NOMO-1 treated with dmso at 0.1 percent for 144 hours (cell line): ENCODE data around the gene GNG7.
"Not testable (repeated sequence)": the region's sequence is repeated elsewhere in the genome, so short reads cannot be mapped to it uniquely, and the experiment has no call there.

Experiments used
- DNase-seq: peaks from one replicate; lab custom pipeline; 2025; ENCODE audit not compliant: unreplicated experiment; lab: John Stamatoyannopoulos, UW

GNG7 gene

DNA sequence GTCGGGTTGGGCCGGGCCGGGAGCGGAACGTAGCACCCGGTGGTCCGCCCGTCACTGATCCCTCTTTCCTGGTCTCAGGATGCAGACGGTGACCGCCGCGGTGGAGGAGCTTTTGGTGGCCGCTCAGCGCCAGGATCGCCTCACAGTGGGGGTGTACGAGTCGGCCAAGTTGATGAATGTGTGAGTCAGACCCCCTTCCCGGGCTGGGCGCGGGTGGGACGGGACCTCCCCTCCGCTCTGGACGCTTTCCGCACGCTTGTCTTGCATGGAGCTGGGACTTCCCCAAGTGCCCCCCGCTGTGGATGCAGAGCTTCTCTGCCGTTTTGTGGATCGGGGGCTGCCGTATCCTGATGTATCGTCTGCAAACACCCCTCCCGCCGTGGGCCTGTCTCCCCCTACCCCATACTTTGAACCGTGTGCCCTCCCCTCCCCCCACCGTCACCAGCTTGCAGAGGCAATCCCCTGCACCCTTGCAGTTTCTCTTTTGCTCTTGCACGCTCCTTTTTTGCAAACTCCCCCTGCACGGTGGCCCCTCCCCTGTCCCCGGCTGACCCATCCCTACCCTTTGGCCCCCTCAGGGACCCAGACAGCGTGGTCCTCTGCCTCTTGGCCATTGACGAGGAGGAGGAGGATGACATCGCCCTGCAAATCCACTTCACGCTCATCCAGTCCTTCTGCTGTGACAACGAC lies 225.9 kb downstream of the GNG7 start:
- DNase-seq: peak; percentile 18

DNA sequence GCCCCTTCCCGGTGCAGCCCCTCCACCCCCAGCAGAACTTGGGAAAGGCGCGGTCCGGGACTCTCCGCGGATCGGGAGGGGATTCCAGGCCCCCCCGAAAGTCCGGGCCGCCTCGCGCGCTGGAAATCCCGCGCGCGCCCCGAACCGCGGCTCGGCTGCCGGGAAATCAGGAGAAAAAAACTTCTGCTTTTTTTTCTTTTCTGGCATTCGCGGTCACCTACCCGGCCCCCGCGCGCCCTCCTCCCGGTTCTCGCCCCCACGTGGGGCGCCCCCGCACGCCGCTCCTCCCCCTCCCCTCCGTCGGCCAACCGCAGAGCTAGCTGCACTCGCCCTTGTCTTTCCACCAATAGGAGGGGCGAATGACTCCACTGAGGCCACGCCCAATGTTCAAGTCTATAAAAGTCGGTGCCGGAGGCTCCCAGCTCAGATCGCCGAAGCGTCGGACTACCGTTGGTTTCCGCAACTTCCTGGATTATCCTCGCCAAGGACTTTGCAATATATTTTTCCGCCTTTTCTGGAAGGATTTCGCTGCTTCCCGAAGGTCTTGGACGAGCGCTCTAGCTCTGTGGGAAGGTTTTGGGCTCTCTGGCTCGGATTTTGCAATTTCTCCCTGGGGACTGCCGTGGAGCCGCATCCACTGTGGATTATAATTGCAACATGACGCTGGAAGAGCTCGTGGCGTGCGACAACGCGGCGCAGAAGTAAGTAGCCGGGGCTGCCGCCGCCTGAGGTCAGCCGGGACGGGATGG lies 226.6 kb downstream of the GNG7 start, which contains the start of gene GADD45B:
Gene GADD45B (plus strand): TSS at position 426 of the 749 bp plus-strand sequence. CDS start 232 bp downstream, at position 658.
- DNase-seq: peak; percentile 97

DNA sequence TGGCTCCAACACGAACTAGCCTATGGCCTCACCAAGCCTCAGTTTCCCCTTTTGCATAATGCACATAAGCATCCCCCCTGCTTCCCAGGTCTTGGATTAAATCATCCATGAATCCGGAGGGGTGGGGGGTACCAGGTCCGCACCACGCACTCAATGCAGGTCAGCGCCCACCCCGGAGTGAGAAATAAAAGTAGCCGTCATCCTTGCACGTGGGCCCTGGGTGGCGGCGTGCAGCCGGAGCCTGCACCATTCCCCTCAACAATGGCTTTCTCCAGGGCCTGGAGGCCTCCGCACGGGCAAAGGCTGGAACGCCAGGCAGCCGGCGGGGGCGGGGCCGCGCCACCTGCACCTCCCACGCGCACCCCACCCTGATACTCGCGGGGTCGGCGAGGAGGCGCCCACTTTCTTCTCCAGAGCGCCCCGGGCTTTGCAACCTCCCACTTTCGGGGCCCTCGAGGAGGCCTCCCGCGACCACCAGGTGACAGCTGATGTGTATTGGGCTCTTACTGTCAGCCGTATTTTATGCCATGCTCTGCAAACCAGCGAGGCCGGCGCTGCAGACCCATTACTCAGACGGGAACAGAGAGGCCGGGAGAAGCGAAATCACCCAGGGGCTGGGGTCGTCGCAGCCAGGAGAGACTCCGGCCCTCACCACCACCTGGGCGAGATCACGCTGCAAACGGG lies 227.3 kb downstream of the GNG7 start:
- DNase-seq: peak; percentile 49

DNA sequence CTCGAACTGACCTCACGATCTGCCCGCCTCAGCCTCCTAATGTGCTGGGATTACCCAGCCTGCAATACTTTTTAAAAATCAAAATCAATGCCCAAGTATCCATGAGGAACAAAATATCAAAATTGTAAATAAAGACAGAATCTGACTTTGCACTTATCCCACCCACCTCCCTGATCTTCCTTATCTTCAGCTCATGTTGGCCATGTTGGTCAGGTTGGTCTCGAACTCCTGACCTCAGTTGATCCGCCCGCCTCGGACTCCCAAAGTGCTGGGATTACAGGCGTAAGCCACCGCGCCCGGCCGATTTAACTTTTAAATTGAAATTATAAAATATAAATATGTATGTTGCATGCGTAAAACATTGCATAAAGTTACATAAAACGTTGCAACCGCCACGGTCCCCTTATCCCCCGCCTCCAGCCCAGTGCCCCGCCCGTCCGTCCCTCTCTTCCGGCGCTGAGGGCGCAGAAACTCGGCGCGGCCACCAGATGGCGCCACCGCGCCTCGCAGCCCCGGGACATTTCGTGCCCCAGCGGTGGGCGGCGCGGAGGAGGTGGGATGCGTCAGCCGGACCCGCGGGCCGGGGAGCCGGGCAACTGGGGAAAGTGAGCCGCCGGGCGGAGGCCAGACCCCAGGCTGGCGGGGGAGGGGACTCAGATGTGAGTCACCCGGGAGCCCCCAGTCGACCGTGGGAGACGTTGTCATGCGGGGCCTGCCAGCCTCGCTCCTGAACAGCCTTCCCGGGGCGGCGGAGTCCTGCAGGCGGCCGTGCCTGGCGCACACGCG lies 228.1 kb downstream of the GNG7 start:
- peak; percentile 70 for DNase-seq

DNA sequence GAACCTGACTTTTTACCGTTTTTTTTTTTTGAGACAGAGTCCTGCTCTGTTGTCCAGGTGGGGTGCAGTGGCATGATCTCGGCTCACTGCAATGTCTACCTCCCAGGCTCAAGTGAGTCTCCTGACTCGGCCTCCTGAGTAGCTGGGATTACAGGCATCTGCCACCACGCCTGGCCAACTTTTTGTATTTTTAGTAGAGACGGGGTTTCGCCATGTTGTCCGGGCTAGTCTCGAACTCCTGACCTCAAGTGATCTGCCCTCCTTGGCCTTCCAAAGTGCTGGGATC lies 232.6 kb downstream of the GNG7 start:
- not testable (repeated sequence) for DNase-seq

DNA sequence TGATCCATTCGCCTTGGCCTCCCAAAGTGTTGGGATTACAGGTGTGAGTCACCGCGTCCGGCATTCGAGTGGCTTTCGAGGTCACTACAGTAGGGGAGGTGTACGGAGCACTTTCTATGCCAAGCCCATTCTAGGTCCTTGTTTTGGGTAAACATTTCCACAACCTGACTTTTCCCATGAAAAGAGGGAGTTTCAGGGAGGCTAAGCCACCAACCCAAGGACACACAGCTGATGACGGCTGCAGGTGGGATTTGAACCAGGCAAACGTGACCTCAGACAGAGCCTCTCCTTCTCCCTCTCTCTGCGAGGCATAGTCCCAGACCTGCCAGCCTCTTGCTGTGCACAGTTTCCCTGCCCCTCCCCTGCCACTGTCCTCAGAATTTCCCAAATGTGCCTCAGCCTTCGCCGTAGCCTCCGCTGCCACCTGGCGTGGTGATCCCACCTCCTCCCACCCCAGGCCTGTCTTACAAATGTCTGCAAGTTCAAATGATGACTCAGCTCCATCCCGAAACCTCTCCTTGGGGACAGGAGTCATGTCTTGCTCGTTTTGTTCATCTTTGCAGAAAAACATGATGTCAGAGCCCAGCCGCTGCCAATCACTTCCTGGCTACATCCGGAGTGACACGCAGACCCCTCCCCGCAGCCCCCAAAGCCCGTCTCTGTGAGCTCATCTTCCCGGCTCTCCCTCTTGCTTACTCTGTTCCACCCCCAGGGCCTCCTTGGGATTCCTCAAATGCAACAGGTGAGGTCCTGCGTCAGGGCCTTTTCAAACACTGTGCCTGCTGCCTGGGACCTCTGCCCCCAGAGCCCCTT lies 233.2 kb downstream of the GNG7 start:
- no peak for DNase-seq

DNA sequence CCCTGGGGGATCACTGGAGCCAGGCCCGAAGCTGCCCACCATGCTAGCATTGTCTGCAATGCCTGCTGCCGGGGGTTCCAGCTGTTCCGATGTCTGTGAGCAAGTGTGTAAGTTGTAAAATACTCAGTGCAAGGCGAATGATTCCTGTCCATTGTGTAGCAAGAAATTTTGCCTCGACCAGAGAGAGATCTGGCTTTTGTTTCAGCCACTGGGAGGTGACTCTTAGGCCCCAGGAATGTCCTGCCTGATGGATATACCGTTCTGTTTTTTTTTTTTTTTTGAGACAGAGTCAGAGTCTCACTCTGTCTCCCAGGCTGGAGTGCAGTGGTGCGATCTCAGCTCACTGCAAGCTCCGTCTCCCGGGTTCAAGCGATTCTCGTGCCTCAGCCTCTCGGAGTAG lies 233.9 kb downstream of the GNG7 start:
- no peak for DNase-seq

DNA sequence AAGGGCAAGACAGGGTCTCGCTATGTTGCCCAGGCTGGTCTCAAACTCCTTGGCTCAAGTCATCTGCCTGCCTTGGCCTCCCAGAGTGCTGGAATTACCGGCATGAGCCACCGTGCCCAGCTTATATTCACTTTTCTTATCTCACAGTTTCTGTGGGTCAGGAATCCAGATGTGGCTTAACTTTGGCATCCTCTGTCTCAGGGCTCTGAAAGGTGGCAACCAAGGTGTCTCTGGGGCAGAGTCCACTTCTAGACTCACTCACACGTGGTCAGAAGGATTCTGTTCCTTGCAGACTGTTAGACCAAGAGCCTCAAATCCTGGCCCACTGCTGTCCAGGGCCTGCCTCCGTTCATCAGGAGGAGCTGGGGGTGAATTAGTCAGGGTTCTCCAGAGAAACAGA lies 238.1 kb downstream of the GNG7 start:
- DNase-seq: no peak

DNA sequence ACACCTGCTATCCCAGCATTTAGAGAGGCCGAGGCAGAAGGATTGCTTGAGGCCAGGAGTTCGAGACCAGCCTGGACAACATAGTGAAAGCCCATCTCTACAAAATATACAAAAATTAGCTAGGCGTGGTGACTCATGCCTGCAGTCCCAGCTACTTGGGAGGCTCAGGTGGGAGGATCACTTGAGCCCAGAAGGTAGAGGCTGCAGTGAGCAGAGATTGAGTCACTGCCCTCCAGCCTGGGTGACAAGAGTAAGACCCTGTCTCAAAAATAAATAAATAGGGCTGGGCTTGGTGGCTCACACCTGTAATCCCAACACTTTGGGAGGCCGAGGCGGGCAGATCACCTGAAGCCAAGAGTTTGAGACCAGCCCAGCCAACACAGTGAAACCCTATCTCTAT lies 238.8 kb downstream of the GNG7 start:
- not testable (repeated sequence) for DNase-seq

DNA sequence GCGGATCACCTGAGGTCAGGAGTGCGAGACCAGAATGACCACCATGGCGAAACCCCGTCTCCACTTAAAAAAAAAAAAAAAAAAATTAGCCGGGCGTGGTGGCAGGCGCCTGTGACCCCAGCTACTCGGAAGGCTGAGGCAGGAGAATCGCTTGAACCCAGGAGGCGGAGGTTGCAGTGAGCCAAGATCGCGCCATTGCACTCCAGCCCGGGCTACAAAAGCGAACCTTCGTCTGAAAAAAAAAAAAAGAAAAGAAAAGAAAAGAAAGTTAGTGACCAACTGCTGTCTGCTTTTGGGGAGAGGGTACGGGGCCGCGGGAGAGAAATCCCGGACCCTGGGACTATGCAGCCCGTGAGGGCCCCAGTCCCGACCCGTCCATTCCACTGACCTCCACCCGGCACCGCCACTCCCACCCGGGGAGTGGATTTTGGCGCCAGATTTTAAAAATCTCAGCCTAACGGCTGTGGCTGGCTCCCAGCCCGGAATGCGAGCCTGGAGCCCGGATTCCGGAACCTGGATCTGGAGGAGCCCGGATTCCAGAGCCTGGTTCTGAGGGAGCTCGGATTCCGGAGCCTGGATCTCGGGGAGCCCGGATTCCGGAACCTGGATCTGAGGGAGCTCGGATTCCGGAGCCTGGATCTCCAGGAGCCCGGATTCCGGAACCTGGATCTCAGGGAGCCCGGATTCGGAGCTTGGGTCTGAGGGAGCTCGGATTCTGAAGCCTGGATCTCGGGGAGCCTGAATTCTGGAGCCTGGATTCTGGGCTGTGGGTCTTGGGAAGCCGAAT lies 239.7 kb downstream of the GNG7 start:
- DNase-seq: no peak

DNA sequence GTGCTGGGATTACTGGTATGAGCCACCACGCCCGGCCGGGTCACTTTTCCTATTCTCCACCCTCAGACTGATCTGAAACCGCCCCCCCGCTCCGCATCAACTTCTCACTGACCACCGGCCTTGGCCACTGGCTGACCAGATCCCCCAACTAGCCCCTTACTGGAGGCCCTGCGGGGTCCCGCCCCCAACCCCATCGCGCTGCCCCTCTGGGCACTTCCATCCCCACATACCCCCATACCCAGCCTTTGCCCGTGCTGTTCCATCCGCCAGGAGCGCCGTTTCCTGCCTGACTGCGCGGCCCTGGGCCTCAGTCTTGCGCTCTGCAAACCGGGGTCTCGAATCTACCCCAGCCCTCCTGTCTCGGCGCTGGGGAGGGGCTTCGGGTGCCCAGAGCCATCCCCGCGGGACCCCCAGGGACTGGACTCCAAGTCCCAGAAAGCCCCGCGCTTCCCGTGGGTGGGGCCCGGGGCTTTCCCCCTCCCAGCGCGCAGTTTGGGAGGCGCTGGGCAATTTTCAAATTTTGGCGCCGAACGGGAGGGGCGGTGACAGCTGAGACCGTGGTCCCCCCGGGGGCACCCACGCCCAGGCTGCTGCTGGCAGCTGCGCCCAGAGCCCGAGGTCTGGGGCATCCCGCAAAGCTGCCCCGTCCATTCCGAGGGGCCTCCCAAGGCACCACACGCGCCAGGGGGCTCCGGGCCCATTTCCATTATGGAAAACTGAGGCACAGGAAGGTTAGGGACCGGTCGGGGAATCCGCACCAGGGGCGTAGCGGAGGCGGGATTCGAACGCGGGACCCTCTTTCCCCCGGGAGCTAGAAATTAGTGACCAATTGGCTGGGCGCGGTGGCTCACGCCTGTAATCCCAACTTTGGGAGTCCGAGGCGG lies 240.5 kb downstream of the GNG7 start:
- DNase-seq: peak; percentile 10
